Stimulated activated CD4-positive, alpha-beta T cell treated with anti-CD3 and anti-CD28 coated beads, Interleukin-1b, Interleukin-23, amount 100 ng/mL, for 48 hours (primary cell): ENCODE results near the gene SMAP2.

Experiments
- DNase-seq: peaks from one replicate; pipeline ENCODE4 v3.0.0-alpha.2; 2020

SMAP2 gene

DNA sequence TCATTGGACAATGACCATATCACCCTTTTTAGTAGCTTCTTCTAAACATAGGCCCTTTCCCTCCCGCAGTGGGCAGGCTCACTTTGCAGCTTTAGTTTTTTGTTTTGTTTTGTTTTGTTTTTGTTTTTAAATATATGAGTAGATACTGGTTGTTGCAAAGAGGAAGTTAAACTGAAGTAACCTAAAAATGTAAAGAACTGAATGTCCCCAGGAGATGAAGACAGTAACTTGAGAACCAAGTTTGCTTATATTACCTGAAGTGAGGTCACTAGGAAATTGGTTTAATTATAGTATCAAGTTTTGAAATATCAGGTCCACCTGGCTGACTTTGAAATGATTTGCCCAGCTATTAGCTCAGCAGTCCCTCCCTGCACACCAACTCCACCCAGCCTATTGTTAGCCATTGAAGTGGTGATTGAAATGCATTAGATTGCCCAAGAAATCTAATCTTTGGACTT is 18.2 kb downstream of the SMAP2 start:
- no peak for DNase-seq

DNA sequence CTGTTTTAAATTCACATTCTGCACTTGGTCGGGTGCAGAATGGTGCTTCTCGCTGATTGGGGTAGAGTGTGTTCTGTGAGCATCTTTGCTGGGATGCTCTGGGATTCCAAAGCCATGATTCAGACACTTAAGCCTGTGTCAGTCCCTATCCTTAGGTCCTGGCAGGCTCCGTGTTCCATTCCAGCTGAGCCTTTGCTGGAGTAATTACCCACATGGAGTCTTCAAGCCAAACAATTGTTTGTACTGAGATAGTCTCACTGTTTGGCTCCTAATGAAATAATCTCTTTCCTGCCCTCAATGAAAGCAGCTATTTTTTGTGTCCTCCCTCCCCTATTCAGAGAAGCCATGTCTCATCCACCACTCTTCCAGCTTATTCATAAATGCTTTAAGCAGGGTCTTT is 18.7 kb downstream of the SMAP2 start:
- DNase-seq, result no peak

DNA sequence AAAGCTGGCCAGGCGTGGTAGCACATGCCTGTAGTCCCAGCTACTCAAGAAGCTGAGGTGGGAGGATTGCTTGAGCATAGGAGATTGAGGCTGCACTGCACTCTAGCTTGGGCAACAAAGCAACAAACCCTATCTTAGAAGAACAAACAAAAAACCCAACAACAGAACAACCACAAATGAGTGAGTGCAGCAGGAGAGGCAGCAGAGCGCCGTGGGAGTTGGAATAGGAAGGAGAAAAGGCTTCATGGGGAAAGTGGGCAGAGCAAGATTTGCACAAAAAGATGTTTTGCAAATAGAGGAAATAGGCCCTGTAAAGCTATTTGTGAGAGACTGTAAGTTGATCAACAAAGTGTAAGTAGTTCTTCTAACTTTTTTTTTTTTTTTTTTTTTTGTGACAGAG is 19.6 kb downstream of the SMAP2 start:
- DNase-seq, result no peak

DNA sequence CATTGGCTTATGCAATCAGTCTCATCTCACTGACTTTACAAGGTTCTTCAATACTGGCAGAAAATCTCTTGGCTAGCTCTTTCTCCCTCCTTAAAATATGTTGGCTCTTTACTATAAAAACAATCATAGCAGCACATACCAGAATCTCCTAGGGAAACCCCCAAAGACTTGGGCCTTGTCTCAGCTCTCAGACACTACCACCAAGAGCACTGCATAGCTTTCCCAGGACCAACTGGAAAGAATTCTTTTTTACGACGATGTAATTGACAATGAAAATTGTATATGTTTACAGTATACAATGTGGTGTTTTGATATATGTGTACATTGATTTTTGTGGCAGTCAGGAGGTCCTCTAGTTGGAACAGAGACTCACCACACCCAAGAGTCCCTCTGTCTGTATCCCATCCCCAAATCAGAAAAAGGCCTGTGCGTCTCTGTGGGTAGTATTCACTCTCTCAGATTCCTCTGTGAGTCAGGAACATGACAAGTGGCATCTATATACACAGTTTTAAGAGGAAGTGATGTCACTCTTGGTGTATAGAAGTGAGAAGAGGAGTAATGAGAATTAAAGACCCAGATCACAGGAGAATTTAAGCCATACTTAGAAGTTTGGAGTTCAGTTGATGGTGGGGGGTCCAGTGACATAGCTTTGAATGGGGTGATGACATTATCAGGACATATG is 21.1 kb downstream of the SMAP2 start:
- peak; percentile 65 for DNase-seq

DNA sequence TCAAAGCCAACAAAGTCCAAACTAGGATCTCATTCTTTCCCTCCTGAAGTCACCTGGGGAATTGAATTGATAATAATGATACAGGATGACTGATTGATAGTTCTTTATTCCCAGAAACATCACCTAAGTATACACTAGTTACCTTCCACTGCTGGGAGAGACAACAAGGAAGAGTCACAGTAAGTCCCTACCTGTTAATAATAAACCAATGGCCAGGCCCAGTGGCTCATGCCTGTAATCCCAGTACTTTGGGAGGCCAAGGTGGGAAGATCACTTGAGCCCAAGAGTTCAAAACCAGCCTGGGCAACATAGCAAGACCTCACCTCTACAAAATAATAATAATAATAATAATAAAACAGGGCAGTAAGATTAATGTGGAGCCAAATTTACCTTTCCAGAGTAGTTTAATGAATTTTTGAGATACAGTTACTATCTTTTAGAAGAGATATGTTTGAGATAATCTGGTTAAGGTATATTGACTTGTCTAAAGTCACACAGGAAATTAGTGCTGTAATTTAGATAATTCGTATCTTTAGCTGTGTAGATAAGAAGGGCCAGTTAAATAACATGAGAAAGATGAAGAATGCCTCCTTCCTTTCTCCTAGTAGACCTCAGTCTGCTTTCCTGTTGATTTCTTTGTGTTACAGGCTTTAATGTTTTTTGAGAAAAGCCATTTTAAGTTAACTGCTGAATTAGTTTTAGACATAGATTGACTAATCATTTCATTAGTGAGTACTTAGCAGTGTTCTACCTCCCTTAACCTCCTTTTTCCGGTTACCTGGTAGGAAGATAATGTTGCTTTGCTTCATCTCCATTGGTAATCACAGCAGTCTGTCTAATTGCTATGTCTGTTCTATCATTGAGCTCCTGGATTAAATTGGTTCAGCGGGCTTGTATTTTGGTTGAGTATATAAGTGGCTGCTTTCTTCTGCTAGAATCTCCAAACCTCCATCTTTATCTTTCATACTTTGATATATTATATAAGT is 22.0 kb downstream of the SMAP2 start:
- DNase-seq, result no peak

DNA sequence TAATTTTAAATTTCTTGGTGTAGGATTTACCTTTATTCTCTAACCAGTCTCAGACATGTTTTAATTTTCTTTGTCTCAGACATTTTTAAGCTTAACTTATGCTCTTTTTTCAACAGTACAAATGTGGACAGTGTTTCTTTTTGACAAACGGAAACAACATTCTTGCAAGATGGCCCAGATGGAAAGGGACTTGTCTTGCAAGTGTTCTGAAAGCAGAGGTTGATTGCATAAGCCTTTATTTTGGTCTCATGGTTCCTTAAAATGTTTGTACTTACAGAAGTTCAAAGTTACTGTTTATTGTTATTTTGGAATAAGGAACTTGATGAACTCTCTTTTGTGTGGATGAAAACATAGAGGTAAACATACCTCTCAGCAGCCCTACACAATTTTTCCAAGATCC is 22.9 kb downstream of the SMAP2 start:
- no peak for DNase-seq

DNA sequence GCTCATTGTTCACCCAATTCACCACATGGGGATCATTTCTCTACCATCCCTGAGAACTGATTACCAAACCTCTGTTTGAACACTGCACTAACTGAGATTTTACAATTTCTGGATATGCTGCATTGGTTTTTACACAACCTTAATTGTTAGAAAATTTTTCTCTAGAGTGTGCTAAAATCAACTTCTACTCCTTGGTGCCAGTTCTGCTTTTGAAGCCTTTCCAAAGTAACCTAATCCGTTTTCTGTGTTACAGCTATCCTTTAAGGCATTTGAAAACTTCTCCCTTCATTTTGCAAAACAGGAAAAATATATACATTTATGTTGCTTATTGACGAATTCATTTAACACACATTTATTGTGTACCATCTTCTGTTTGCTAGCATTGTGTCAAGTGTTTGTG is 23.7 kb downstream of the SMAP2 start:
- DNase-seq, result no peak

DNA sequence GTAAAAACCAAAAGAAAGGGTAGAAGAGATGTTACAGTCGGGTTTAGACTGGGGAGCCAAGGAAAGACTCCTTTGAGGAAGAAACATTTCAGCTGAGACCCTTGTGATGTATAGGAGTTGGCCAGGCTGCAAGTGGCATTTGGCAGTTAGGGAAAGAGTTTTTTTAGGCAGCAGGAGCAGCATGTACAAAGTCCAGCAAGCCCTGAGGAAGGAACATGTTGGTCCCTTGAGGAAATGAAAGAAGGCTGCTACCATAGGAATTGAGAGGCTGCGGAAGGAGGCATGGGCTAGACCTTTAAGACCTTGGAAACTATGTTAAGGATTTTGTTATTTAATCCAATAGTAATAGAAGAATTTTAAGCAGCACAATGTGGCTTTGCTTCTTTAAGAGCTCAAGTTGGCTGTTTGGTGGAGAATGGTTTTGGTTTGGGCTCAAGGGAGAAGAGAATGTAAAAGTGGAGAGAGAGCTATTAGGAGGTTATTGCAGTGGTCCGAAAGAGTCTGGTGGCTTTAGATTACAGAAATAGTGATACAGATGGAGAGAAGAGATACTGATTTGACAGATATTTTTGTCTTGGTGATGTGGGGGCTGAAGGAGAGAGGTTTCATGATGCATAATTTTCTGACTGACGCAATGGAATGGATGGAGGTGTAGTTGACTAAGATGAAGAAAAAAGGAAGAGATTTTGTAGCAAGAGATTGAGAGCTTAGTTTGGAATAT is 26.6 kb downstream of the SMAP2 start:
- no peak for DNase-seq

DNA sequence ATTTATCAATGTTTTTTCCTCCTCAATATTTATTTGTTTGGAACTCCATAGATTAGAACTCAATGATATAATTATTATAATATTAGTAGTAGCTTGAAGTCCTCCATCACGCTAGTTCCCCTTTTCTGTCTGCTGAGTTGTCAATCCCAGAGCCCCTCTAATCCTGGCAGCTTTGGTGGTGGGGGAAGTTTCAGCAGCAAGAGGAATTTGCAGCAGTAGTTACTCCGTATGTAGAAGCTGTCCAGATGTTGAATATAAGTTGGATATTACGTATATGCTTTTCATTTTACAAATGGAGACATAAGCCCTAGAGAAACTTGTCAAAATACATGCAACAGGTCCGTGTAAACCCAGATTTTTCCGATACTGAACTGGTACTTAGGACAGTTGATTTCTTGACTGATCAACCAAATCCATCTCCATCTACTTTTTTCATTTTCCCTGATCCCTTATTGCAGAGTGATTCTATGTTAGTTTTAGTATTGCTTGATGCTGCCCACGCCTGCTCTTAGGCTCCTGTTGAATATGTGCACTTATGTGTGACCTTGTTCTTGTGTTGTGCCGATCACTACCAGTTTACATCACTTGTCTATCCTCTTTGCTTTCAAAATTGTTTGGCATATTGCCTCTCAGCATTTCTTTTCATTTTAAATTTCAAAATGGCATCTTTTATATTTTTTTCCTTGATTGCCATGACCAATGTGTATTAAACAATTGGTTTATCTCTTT is 28.1 kb downstream of the SMAP2 start:
- no peak for DNase-seq

DNA sequence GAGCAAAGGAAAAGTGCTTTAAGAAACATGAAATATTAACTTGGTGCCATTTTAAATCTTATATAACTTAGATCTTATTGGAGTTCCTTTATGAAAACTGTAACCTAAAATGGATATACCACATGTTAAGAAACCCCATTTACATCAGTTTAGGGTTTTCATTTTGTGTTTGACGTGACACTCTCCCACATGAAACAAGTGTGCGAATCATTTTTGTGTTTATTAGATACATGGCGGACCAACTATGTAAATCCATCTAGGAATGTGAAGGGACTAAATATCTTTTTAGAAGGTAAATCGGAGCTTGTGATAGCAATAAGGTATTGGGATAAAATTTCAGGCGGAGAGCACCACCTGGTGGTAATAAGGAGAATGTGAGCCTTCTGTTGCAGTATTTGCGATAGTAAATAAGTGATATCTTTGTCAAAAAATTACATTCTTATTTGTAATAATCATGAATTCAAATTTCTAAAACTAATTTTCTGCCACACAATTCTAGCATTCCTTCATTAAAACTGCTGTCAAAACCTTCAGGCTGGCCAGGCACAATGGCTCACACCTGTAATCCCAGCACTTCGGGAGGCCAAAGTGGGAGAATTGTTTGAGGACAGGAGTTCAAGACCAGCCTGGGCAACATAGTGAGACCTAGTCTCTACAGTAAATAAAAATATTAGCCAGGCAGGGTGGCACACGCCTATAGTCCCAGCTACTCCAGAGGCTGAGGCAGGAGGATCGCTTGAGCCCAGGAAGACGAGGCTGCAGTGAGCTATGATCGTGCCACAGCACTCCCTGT is 31.3 kb downstream of the SMAP2 start:
- DNase-seq, result peak; percentile 27

DNA sequence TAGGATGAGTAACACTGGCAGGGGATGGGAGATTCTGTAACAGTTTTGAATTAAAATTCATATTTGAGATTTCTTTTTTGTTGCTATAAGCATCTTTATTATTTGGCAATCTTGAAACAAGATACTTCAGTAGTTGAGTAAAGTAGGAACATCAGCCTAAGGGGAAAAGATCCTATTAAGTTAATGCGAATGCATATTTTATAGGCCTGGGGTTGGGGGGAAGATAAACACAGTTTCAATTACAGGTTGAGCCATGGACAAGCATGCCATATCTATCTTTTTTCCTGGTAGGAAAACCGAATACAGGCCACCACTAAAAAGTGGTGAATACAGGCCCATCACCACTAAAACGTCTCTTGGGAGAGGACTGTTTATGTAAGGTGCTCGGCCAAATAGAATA is 32.3 kb downstream of the SMAP2 start:
- DNase-seq, result no peak

DNA sequence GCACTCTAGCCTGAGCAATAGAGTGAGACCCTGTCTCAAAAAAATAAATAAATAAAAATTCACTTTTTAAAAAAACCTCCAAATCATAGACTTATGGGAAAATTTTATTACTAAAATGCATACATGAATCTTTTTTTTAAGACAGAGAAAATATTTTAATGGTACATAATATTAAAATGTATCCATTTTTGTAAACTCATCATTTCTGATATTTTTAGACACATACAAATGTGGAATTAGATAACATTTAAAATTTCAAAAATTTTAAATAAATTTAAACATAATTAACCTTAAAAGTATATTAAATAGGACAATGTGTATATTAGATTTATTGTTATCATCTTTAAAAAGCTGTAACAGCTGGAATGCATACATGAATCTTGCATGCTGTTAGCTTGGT is 33.9 kb downstream of the SMAP2 start:
- DNase-seq, result no peak

DNA sequence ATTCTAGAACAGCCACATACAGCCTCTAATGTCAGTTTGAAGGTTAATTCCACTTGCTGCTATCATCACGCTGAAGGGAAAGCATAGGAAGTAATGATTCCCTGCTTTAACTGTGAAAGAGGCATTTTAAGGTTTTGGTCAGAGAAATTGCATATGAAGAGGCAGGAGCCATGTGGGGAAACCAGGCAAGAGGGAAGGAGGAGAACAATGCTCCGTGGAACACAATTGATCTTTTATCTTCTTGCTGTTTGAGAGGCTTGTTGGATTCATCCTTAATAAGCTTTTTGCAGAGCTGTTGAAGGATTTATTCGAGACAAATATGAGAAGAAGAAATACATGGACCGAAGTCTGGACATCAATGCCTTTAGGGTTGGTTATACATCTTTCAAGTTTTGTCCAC is 35.9 kb downstream of the SMAP2 start:
- no peak for DNase-seq

DNA sequence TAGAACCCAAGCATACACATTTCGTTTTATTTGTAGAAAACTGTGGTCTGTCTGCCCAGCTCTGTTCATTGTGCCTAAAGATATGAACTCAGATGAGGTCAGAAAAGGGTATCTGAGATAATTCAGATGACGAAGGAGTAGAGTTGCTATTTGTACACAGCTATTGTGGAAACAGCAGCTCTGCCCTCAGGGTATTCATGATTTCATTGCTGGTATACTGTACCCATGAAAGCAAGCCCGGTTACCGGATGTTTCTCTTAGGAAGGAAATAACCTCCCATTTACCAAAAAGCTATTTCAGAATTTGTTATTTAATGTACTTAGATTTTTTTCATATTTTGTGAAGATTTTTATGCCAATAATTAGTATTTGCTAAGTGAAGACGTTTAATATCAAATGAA is 37.8 kb downstream of the SMAP2 start:
- DNase-seq, result no peak

DNA sequence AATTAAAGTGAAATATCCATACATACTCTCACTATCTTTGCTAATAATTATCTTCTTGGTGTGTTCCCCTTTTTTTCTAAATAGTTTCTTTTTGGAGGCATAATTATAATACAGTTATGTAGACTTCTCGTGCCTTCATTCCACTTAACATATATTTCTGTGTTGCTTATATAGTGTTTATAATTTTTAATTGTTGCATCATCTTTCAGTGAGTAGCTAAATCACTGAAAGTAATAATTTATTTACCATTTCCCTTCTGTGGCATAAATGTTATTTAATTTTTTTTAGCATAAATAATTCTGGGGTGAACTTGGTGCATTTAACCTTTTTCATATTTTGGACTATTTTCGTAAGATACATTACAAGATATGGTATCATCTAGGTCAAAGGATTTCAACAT is 38.3 kb downstream of the SMAP2 start:
- no peak for DNase-seq

DNA sequence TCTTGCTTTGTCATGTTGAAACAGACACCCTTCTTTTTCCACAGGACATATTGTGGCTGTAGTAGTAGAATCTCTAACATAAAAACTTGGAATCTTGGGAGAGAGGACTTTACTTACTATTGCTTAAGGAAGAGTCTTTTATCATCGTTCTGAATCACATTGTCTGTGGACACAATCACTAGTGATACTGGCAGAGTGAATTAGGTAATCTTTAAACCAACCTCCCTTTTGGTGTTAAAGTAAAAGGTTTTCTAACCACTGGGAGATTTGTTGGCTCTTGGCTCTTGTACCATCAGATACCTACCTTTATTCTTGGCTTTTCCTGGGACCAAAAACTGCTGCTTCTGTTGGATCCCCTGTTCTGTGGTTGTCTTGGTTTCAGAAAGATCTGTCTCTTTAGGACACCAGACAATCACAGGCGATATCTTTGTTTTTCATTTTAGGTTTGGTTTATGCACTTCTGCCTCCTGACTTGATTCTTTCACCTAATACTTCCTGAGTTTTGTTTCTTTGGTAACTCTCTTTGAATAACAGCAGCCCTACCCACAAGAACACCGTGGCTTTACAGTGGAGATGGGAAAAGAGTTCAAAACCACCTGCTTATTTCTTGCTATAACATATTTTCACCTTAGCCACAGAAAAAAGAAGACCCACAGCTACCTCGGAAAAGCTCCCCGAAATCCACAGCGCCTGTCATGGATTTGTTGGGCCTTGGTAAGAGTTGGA is 40.2 kb downstream of the SMAP2 start:
- DNase-seq, result no peak

DNA sequence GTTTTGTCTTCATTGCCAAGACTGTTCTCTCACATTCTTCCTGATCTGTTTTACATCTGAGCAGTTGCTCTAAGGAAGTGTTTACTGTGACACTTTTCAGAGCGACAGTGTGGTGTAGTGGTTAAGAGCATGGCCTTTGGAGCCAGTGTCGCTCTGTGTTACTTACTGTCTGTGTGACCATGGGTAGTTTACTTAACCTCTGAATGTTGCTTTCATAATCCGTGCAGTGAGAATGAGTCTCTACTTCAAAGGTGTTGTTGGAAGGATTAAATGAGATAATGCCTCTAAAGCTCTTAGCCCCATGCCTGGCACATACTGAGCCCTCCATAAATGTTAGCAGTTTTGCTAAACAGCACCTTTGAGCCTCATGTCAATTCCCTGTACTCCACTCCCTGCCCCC is 40.8 kb downstream of the SMAP2 start:
- DNase-seq, result no peak

DNA sequence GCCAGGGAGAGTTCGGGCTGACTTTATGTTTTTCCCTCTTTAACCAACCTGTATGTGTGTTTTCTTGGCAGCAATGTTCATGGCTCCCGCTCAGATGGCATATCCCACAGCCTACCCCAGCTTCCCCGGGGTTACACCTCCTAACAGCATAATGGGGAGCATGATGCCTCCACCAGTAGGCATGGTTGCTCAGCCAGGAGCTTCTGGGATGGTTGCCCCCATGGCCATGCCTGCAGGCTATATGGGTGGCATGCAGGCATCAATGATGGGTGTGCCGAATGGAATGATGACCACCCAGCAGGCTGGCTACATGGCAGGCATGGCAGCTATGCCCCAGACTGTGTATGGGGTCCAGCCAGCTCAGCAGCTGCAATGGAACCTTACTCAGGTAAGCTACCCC is 43.2 kb downstream of the SMAP2 start:
- DNase-seq, result no peak

DNA sequence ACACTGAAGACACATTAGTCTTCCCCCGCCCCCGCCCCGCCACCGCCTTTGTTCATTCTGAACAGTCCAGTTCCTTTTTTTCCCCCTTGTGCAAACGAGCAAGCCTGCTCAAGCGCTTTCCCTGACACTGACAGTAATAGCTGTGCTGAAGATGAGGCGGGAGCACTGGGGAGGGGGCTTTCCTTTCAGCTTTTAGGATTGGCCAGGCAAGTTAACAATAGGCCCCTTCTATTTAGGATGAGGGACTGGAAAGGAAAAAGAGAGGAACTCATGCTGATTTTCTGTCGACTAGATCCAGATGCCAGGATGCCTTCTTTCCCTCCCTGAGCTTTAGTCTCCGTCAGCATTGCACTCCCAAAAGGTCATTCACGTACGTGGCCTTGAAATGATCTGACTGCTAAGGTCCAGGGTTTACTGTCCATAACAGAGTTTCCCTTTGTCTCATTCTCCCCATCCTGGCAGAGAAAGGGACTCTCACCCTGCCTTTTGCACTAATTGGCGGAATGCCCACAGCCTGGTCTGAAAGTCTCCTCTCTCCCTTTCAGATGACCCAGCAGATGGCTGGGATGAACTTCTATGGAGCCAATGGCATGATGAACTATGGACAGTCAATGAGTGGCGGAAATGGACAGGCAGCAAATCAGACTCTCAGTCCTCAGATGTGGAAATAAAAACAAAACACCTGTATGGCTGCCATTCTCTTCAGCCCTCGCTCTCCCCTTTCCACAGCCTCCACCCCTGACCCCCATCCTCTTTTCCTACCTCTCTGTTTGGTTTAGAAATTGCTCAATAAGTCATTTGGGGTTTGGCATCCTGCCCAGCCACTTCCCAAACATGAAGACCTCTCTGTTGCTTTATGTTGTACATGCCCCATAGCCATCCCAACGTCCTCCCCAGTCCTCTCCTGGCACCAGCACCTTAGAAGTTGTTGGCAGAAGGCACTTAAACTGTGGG is 48.2 kb downstream of the SMAP2 start:
- DNase-seq, result no peak

DNA sequence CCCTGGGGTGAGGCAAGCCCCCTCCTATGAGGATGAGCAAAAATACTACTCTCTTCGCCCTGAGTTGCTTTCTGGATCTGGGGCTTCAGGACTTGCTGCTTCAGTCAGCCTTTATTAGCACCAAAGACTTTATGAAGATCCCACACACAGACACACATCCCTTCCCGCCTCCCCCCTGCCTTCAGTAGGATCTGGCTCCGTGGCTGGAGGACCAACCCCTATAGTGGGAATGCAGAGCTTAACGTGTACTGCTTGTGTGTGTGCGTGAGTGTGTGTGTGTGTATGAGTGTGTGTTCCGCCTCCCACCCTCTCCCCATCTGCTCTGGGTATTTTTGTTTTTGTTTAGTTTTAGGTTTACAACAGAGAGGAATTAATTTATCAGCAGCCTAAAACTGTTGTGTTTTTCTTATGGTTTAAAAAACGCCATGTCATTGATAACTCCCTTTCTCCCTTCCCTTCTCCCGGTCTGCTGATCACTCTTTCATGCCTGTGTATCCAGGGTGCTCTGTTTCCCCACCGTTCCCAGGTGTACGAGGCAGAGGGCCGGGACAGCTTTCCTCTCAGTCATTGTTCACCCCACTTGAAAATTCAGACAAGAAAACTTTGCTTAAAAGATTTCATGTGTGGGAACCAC is 49.2 kb downstream of the SMAP2 start:
- DNase-seq, result no peak
